Fibroblast of mammary gland (primary cell): Measurements from ENCODE around the gene ELANE.
"Not testable (repeated sequence)": the region's sequence is repeated elsewhere in the genome, so short reads cannot be mapped to it uniquely, and the experiment has no call there.

Source experiments
- DNase-seq: peaks from one replicate; pipeline ENCODE4 v3.0.0-alpha.2; 2010; ENCODE audit warnings: low read depth
- H3K4me3 ChIP-seq: 2 replicates; pipeline ENCODE4 v1.5.1; 2011; ENCODE audit warnings: low read depth, mild to moderate bottlenecking, low read length, moderate library complexity; ENCODE audit not compliant: control insufficient read depth
- CTCF ChIP-seq: conservative IDR thresholded peaks from 2 replicates; pipeline ENCODE4 v1.5.1; 2011; ENCODE audit warnings: low read depth, low read length, inconsistent platforms; ENCODE audit not compliant: control insufficient read depth, insufficient read depth

Gene ELANE

GRCh38 chr19:876089-876488, 24.0 kb downstream of the ELANE start:
- DNase-seq = no peak
- H3K4me3 ChIP-seq = no peak overlapping the region
- TF ChIP-seq CTCF = no peak

- no peak overlapping the region for H3K4me3 ChIP-seq
- TF ChIP-seq CTCF = no peak
- no peak for DNase-seq
Measured at GRCh38 chr19:876780-877314, 24.7 kb downstream of the ELANE start.

DNA sequence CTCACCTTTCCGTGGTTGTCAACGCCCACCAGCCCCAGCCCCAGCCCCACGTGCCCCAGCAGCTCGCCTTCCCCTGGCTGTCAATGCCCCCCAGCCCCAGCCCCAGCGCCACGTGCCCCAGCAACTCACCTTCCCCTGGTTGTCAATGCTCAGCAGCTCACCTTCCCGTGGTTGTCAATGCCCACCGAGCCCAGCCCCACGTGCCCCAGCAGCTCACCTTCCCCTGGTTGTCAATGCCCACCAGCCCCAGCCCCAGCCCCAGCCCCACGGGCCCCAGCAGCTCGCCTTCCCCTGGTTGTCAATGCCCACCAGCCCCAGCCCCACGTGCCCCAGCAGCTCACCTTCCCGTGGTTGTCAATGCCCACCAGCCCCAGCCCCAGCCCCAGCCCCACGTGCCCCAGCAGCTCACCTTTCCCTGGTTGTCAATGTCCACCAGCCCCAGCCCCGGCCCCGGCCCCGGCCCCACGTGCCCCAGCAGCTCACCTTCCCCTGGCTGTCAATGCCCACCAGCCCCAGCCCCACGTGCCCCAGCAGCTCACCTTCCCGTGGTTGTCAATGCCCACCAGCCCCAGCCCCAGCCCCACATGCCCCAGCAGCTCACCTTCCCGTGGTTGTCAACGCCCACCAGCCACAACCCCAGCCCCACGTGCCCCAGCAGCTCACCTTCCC, 26.0 kb downstream of the ELANE start:
- DNase-seq, H3K4me3 ChIP-seq: not testable (repeated sequence)

DNA sequence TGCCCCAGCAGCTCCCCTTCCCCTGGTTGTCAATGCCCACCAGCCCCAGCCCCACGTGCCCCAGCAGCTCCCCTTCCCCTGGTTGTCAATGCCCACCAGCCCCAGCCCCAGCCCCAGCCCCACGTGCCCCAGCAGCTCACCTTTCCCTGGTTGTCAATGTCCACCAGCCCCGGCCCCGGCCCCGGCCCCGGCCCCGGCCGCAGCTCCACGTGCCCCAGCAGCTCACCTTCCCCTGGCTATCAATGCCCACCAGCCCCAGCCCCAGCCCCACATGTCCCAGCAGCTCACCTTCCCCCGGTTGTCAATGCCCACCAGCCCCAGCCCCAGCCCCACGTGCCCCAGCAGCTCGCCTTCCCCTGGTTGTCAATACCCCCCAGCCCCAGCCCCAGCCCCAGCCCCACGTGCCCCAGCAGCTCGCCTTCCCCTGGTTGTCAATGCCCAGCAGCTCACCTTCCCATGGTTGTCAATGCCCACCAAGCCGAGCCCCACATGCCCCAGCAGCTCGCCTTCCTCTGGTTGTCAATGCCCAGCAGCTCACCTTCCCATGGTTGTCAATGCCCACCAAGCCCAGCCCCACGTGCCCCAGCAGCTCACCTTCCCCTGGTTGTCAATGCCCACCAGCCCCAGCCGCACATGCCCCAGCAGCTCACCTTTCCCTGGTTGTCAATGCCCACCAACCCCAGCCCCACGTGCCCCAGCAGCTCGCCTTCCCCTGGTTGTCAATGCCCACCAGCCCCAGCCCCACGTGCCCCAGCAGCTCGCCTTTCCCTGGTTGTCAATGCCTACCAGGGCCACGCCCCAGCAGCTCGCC, 26.9 kb downstream of the ELANE start:
- not testable (repeated sequence) for DNase-seq, H3K4me3 ChIP-seq

GRCh38 chr19:879711-880438, 27.8 kb downstream of the ELANE start:
- H3K4me3 ChIP-seq = no peak overlapping the region
- no peak for DNase-seq
- no peak for TF ChIP-seq CTCF

- TF ChIP-seq CTCF = no peak
- DNase-seq = no peak
- H3K4me3 ChIP-seq = no peak overlapping the region
Measured at GRCh38 chr19:881385-882071, 29.4 kb downstream of the ELANE start.

DNA sequence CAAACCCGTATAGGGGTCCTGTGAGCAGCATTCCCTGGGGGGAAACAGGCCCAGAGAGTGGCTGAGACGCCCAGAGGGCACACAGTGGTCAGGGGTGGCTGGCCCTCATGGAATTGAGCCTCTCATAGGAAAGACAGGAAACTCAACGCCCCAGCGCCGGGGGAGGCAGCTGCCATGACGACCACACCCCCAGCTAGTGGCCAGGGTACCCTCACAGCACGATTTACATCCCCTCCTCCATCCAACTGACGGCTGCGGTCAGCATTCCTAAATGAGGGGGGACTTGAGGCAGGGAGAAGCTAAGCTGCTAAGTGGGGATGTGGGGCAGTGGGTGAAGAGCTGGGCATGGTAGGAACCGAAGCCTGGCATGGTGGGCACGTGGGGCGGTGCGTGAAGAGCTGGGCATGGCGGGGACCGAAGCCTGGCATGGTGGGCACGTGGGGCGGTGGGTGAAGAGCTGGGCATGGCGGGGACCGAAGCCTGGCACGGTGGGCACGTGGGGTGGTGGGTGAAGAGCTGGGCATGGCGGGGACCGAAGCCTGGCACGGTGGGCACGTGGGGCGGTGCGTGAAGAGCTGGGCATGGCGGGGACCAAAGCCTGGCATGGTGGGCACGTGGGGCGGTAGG, 30.9 kb downstream of the ELANE start:
- no peak for DNase-seq
- H3K4me3 ChIP-seq = no peak overlapping the region
- TF ChIP-seq CTCF = no peak
